Skeletal muscle tissue (tissue), 4 donors: Measurements from ENCODE around the gene HDAC4. TPM values are rescaled to one million over a fixed set of nuclear protein-coding genes. Genes with fewer than 3 reads are reported as not detected.

ENCODE experiments used
- H3K27ac ChIP-seq: one replicate; pipeline ENCODE4 v1.7.0; 2013; ENCODE audit warnings: mild to moderate bottlenecking, low read depth, low read length, inconsistent platforms
- H3K27me3 ChIP-seq, 3 donors: one replicate each; pipeline ENCODE4 v1.7.0; 2013; ENCODE audit warnings: low read length in 3 of 3; ENCODE audit not compliant: control insufficient read depth in 3 of 3, insufficient read depth in 3 of 3
- H3K36me3 ChIP-seq, 3 donors: one replicate each; pipeline ENCODE4 v1.7.0; 2013; ENCODE audit warnings: low read length in 3 of 3; ENCODE audit not compliant: control insufficient read depth in 3 of 3, insufficient read depth in 3 of 3
- H3K4me1 ChIP-seq, 3 donors: one replicate each; pipeline ENCODE4 v1.7.0; 2013; ENCODE audit warnings: low read length in 3 of 3, mild to moderate bottlenecking in 3 of 3; ENCODE audit not compliant: control insufficient read depth in 3 of 3, insufficient read depth in 3 of 3
- H3K4me3 ChIP-seq, 3 donors: one replicate each; pipeline ENCODE4 v1.7.0; 2013; ENCODE audit warnings: low read length in 3 of 3
- H3K9ac ChIP-seq, 3 donors: one replicate each; pipeline ENCODE4 v1.7.0; 2013; ENCODE audit warnings: low read length in 3 of 3, mild to moderate bottlenecking in 3 of 3, moderate library complexity in 2 of 3, low read depth in 1 of 3
- H3K9me3 ChIP-seq, 3 donors: one replicate each; pipeline ENCODE4 v1.7.0; 2013; ENCODE audit warnings: low read length in 3 of 3; ENCODE audit not compliant: control insufficient read depth in 3 of 3
- total RNA-seq: library from RNA; depleted of rRNA; stranded (reverse); fragments of >200 nt; gene quantifications from one replicate; pipeline ENCODE4 v1.2.3, GENCODE V29; 2014
- donor health status: Osteomylitis.

The HDAC4 gene
- total RNA-seq, 1 donor from 2014 or later, result 23.5 TPM

DNA sequence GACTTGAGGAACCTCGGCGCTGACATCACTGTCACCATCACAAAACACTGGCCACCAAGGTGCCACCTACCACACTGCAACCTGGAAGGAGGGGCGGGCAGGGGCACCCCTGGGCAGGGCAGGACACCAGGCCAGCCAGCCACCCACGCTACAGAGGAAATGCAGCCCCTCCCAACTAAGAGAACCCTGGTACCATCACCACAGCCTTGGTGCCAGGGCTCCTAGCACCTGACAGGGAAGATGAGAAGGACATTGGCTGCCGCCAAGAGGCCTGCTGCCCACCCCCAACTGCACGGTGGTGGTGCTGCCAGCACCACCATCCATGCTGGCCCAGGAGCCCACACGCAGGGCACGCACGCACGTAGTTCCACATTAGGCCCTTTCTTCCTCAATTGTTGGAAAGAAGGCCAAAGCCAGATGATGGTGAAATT, 88.7 kb downstream of the HDAC4 start:
- Histone ChIP-seq H3K4me1 (peaks cover 69 to 83% (median 80%) of the 10 kb centered on the region in 3 donors), H3K27me3 (no peaks in the 10 kb centered on the region), H3K4me3 (peak overlapping the region in 2 of 3 donors; percentile 38 to 64), H3K9me3 (no peaks in the 10 kb centered on the region), H3K27ac (peak overlapping the region; percentile 98), H3K36me3 (peaks cover 0 to 13% (median 0%) of the 10 kb centered on the region in 3 donors), H3K9ac (peak overlapping the region; percentile 25 to 79 (median 42))

DNA sequence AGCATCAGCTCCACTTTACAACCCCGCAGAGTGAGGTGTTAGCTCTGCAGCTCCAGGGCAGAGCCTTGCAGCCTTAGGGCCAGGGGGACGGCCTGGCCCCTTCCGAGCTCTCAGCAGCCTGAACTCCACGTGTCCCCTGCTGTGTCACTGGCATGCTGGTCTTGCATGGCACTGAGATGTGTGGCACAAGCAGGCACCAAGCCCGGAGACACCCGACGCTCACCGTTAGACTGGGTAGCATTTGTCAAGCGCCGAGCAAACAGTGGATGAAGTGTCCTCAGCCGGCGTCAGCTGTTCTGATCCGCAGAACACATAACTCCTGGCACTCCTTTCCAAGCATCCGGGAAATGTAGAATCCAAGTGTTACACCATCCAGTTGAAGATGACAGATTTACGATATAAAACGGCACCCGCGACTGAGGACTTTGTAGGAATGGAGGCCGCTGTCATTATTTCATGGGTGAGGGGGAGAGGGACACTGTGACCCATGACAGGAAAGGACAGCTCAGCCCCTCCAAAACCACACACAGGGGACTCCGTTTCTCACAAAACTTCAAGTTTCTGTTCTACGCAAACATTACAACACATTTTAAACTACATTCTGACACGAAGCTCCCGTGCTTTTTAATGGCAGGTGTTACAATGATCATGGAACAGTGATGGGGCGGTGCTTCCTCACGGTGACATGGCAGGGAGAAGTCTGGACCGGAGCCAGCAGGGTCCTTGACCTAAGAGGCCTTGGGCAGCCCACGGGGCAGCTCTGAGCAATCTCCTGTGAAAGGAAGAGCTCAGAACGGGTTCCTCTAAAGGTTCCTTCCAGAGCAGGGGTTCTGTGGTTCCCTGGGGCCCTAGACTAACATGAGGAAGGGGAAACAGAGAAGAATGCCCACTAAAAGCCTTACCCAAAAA, 89.4 kb downstream of the HDAC4 start:
- Histone ChIP-seq H3K27ac (peak overlapping the region; percentile 98), H3K4me3 (peak overlapping the region in 2 of 3 donors; percentile 64 to 91), H3K27me3 (no peaks in the 10 kb centered on the region), H3K9ac (peak overlapping the region; percentile 94 to 97 (median 95)), H3K4me1 (peaks cover 70 to 84% (median 78%) of the 10 kb centered on the region in 3 donors), H3K9me3 (no peaks in the 10 kb centered on the region), H3K36me3 (peaks cover 0 to 18% (median 0%) of the 10 kb centered on the region in 3 donors)

DNA sequence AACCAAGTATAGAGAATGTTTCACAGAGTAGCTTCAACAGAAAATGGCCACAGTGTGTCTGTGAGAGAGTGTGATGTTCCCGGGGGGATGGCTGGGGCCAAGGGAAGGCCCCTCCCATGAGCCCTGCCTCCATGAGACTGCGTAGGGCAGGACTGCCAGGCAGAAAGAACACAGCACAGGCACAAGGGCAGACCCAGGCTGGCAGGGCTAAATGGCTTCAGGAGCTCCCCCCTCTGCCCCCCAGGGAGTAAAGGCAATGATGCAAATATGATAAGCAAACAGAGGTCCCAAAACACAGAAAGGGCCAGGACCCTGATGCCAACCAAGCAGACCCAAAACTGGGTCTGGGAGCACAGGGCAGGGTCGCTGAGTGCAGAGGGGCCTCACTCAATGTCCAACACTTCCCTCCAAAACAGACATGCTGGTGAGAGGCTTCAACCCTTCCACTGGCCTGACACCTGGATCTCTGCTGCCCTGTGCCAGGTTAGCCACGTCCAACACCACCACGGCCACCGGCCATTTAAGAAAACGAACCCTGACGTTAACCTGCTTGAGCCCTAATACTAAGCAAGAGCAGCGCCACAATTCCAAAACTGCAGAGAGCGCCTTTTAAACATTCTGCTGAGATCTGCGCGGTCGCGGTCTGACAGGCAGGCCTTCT, 90.3 kb downstream of the HDAC4 start:
- Histone ChIP-seq H3K9ac (peak overlapping the region; percentile 94 to 97 (median 95)), H3K4me1 (peaks cover 78 to 89% (median 85%) of the 10 kb centered on the region in 3 donors), H3K27ac (peak overlapping the region; percentile 98), H3K9me3 (no peaks in the 10 kb centered on the region), H3K4me3 (peak overlapping the region; percentile 16 to 91 (median 91)), H3K36me3 (peaks cover 0 to 18% (median 3%) of the 10 kb centered on the region in 3 donors), H3K27me3 (no peaks in the 10 kb centered on the region)

DNA sequence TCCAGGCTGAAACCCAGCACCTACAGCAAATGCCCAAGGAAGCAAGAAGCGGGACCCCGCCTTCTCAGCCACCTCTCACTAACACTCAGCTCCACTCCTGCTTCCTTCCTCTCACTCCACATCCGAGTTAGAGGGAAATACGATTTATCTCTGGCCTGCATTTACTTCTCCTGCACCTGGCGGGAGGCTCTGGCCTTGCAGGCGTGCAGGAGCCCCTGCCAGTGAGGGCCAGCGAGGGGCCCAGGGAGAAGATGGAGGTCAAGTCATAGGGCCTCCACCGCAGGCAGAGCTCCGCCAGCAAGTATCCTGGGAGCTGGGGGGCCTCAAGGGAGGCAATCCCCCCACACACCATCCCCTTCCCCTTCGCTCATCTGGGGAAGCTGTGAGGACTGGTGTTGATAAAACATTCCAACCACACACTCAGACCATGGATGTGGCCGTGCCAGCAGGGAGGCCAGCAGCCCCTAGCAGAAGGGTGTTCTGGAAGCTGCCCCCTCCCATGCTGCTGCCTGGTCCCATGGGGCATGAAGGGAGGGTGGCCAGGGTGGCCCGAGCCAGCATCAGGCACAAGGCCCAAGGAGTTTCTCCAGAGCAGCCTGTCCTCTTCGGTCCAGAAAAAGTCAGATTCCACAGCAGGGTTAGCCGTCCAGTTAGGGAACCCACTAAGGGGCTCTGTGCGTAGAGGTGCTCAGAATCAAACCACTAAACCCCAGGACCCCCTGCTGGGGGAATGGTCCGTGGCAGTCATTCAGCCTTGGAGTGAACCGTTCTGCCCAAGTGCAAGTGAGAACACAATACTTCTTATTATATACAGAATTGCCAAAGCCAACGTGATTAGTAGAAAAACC, 91.2 kb downstream of the HDAC4 start:
- Histone ChIP-seq H3K4me1 (peaks cover 82 to 94% (median 86%) of the 10 kb centered on the region in 3 donors), H3K9me3 (no peaks in the 10 kb centered on the region), H3K9ac (peak overlapping the region; percentile 94 to 97 (median 95)), H3K27me3 (no peaks in the 10 kb centered on the region), H3K36me3 (peaks cover 0 to 18% (median 3%) of the 10 kb centered on the region in 3 donors), H3K4me3 (peak overlapping the region; percentile 90 to 91 (median 91)), H3K27ac (peak overlapping the region; percentile 98)

DNA sequence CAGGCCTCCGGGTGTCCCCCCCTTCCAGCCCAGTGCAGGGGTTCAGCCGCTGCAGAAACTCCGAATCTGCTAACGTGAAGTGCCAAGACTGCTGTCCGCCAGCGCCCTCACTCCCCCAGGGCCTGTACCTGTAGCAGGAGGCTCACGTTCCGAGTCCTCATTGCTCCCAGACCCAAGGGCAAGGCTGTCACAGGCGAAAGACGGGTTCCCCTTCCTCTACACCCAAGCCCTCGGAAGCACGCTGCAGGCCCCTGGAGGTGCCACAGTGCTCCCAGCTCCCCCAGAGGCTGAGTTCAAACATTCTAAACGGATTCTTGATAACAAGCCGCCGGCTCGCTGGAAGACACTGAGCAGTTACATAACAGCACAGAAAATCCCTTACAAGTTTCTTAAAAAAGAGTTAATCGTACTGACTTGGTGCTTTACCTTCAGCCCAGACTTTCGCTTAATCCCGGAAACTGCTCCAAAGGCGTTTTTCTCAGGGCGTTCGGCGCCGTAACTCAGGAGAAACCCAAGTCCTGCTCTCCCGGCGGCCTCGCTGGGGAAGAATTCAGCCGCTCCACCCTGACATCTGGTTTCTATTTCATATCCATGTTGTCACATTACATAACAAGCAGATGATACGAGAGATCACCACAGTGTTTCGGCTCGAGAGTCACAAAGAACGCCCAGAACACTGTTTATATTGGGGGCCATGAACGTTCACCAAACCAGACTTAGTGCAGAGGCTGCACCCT, 92.0 kb downstream of the HDAC4 start:
- peak overlapping the region; percentile 90 to 91 (median 91) for H3K4me3 ChIP-seq
- peak overlapping the region; percentile 94 to 97 (median 95) for H3K9ac ChIP-seq
- peaks cover 84 to 96% (median 86%) of the 10 kb centered on the region in 3 donors for H3K4me1 ChIP-seq
- H3K27ac ChIP-seq, result peak overlapping the region; percentile 98
- no peaks in the 10 kb centered on the region for H3K27me3 ChIP-seq
- H3K36me3 ChIP-seq, result peaks cover 0 to 18% (median 3%) of the 10 kb centered on the region in 3 donors
- H3K9me3 ChIP-seq, result no peaks in the 10 kb centered on the region

DNA sequence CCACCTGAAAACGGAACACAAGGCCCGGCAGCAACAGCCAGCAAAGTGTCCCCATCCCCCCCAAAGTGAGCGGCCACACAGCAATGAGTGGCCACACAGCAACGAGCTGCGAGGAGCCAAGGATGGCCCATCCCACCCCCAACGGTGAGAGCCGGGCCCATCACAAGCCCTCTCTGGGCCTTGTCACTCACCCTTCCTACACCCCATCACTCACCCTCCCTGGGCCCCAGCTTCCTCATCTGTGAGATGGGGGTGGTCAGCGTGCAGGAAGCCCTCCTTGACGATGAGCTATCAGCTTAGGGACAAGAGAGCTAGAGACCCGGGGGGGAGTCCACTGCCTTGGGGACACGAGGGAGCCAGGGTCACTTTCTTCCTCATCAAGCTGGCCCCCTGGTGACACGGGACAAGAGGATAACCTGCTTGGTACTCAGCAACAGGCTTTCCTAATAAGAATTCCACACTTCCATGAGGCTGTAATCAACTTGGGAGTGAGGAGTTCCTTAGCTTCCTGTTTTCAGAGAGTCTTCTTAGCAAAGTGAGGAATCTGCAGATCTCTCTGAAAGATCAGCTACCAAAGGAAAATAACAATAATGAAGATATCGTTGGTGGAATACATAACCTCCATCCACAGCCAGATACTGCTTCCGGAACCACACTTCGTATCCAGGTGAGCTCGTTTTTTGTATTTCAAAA, 92.8 kb downstream of the HDAC4 start:
- peaks cover 0 to 18% (median 3%) of the 10 kb centered on the region in 3 donors for H3K36me3 ChIP-seq
- no peaks in the 10 kb centered on the region for H3K27me3 ChIP-seq
- H3K27ac ChIP-seq, result peak overlapping the region; percentile 98
- H3K9me3 ChIP-seq, result no peaks in the 10 kb centered on the region
- peaks cover 84 to 96% (median 86%) of the 10 kb centered on the region in 3 donors for H3K4me1 ChIP-seq
- H3K4me3 ChIP-seq, result peak overlapping the region; percentile 90 to 91 (median 91)
- peak overlapping the region; percentile 94 to 97 (median 95) for H3K9ac ChIP-seq

DNA sequence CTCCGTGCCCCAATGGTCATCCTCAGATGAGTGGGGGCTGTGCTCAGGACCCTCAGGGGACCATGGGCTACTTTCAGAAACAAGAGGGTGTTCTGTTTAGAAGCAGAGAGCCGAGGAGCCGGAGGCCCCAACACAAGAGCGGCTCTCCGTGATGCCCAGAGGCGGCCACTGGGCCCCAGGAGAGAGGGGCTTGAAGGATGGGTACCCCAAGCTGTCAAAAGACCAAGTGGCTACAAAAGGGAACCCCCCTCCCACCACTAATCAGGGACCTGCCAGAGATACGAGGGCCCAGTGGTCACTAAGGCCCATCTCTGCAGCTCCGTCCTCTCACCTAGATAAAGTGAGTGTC, 93.6 kb downstream of the HDAC4 start:
- peak overlapping the region; percentile 98 for H3K27ac ChIP-seq
- H3K4me3 ChIP-seq, result peak overlapping the region; percentile 90 to 91 (median 91)
- peaks cover 0 to 18% (median 3%) of the 10 kb centered on the region in 3 donors for H3K36me3 ChIP-seq

DNA sequence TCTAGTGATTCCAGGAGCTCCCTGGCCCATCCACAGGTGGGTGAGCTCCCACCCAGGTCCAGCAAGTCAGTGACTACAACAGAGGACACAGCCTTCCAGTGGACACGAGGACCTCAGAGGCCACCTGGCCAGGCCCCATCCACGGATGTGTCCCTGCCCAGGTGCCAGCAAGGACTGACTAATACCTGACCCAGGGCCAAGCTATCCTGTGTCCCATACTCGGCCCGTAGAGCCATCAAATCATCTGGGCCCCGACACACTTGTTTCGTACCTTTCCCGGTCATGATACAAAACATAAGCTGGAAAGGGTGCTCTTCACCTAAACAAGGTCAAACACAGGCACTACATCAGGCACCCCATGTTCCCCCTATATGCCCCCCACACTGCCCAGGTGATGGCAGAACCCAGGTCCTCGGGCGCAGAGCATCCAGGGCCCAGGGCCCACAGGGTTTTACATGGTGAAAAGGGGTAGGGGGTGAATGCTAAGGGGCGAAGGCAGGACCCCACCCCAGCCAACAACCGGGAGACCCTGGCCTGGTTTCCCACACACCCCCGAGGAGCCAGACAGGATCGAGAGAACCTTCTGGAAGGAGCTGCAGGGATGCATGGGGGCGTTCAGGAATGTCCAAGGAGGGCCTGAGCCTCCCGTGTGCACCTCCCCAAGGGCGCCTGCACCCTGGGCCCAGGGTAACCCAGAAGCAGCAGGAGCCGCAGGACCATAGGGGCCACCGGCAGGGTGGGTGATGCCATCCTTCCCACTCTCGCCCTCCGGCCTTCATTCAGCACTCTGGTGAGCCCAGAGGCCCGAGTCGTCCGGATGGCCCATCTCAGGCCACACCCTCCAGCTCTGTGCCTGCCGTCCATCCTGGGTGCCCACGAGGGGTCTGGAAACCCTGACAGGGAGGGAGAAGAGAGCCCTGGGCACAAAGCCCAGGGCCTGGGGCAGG, 94.3 kb downstream of the HDAC4 start:
- H3K27ac ChIP-seq, result peak overlapping the region; percentile 98
- H3K27me3 ChIP-seq, result no peaks in the 10 kb centered on the region
- H3K9ac ChIP-seq, result peak overlapping the region; percentile 94 to 97 (median 95)
- peak overlapping the region; percentile 90 to 91 (median 91) for H3K4me3 ChIP-seq
- H3K36me3 ChIP-seq, result peaks cover 0 to 18% (median 3%) of the 10 kb centered on the region in 3 donors
- H3K9me3 ChIP-seq, result no peaks in the 10 kb centered on the region
- H3K4me1 ChIP-seq, result peaks cover 83 to 96% (median 86%) of the 10 kb centered on the region in 3 donors

More for the DNA sequence above, 93.6 kb downstream of the HDAC4 start:
- Histone ChIP-seq H3K9ac (peak overlapping the region; percentile 94 to 97 (median 95)), H3K27me3 (no peaks in the 10 kb centered on the region), H3K9me3 (no peaks in the 10 kb centered on the region), H3K4me1 (peaks cover 84 to 96% (median 86%) of the 10 kb centered on the region in 3 donors)
